ENCODE results near the gene TBC1D5. TPM values are rescaled to one million over a fixed set of nuclear protein-coding genes. Genes with fewer than 3 reads are reported as not detected.

The TBC1D5 gene
- total and polyA plus RNA-seq, 2 donors (not counting 1 experiment from before 2014, with no cell fraction given): 22.6 to 111 TPM

- Histone ChIP-seq H3K9ac (ENCODE audit: low read length) (no peak overlapping the region), H4K20me1 (ENCODE audit: control insufficient read depth, insufficient read depth, low read length, poor library complexity, severe bottlenecking) (no peaks in the 10 kb centered on the region), H3K4me2 (replicated peaks; ENCODE audit: low read depth, low read length, poor library complexity, severe bottlenecking) (no peak overlapping the region), H3K36me3 (replicated peaks in 1 of 2; ENCODE audit: control extremely low read depth in 1 of 2, control insufficient read depth in 1 of 2, extremely low read depth in 1 of 2, insufficient read depth in 2 of 2, low read length in 1 of 2) (peaks cover 3 to 6% of the 10 kb centered on the region in 2 experiments), H2AFZ (ENCODE audit: insufficient read depth, low read depth, low read length, poor library complexity, severe bottlenecking) (no peak overlapping the region), H3K79me2 (ENCODE audit: control insufficient read depth, insufficient read depth, low read length) (no peaks in the 10 kb centered on the region), H3K27me3 (replicated peaks in 1 of 4; ENCODE audit: control extremely low read depth in 1 of 4, control insufficient read depth in 3 of 4, insufficient read depth in 4 of 4, low read length in 3 of 4) (no peaks in the 10 kb centered on the region), H3K4me1 (ENCODE audit: control insufficient read depth in 2 of 2, insufficient read depth in 2 of 2, low read length in 2 of 2) (no peaks in the 10 kb centered on the region), H3K9me3 (ENCODE audit: control extremely low read depth in 1 of 3, control insufficient read depth in 2 of 3, insufficient read depth in 1 of 3, low read length in 2 of 3) (peaks cover 0 to 4% (median 0%) of the 10 kb centered on the region in 3 donors), H3K4me3 (ENCODE audit: control extremely low read depth in 1 of 5, extremely low read depth in 1 of 5, insufficient read depth in 1 of 5, low read depth in 2 of 5, low read length in 4 of 5) (no peak overlapping the region), H3K27ac (ENCODE audit: low read length in 2 of 2) (no peak overlapping the region)
- Mint-ChIP-seq H3K27ac (no peak overlapping the region), H3K4me1 (no peaks in the 10 kb centered on the region), H3K4me3 (no peak overlapping the region), H3K9me3 (ENCODE audit: insufficient read depth) (no peaks in the 10 kb centered on the region), H3K27me3 (no peaks in the 10 kb centered on the region)
- ChIA-PET CTCF (interaction anchor here (1.3 to 9.1 kb wide), 4 partner anchors 17 to 1328 kb away, joined by 4 to 85 read pairs (median 5); no protein-coding TSS in a partner anchor), POLR2A (no interaction called here)
- WGBS (ENCODE audit: insufficient coverage): no CpG with 5 or more reads among the region's 3 CpGs
- DNase-seq (no peak), ATAC-seq (ENCODE audit: low read depth) (no peak)
- TF ChIP-seq EZH2 (IDR thresholded peaks at IDR 0.05; ENCODE audit: borderline replicate concordance, insufficient read depth, low read depth, low read length, poor library complexity, severe bottlenecking) (no peak), CTCF (IDR thresholded peaks at IDR 0.05) (no peak)
- intact Hi-C loops (cut with micrococcal nuclease): no loop called here
These were observed 311.8 kb downstream of the TBC1D5 start for GRCh38 chr3:17430582-17430981.

- WGBS (ENCODE audit: insufficient coverage): no CpG with 5 or more reads among the region's 4 CpGs
- Mint-ChIP-seq H3K27ac (no peak overlapping the region), H3K27me3 (no peaks in the 10 kb centered on the region), H3K9me3 (ENCODE audit: insufficient read depth) (no peaks in the 10 kb centered on the region), H3K4me3 (no peak overlapping the region), H3K4me1 (no peaks in the 10 kb centered on the region)
- Histone ChIP-seq H3K27me3 (replicated peaks in 1 of 4; ENCODE audit: control extremely low read depth in 1 of 4, control insufficient read depth in 3 of 4, insufficient read depth in 4 of 4, low read length in 3 of 4) (no peaks in the 10 kb centered on the region), H3K36me3 (replicated peaks in 1 of 2; ENCODE audit: control extremely low read depth in 1 of 2, control insufficient read depth in 1 of 2, extremely low read depth in 1 of 2, insufficient read depth in 2 of 2, low read length in 1 of 2) (peaks cover 0 to 3% of the 10 kb centered on the region in 2 experiments), H3K9ac (ENCODE audit: low read length) (no peak overlapping the region), H3K4me2 (replicated peaks; ENCODE audit: low read depth, low read length, poor library complexity, severe bottlenecking) (no peak overlapping the region), H4K20me1 (ENCODE audit: control insufficient read depth, insufficient read depth, low read length, poor library complexity, severe bottlenecking) (no peaks in the 10 kb centered on the region), H3K79me2 (ENCODE audit: control insufficient read depth, insufficient read depth, low read length) (no peaks in the 10 kb centered on the region), H3K27ac (ENCODE audit: low read length in 2 of 2) (no peak overlapping the region), H3K4me3 (ENCODE audit: control extremely low read depth in 1 of 5, extremely low read depth in 1 of 5, insufficient read depth in 1 of 5, low read depth in 2 of 5, low read length in 4 of 5) (no peak overlapping the region), H2AFZ (ENCODE audit: insufficient read depth, low read depth, low read length, poor library complexity, severe bottlenecking) (no peak overlapping the region), H3K4me1 (ENCODE audit: control insufficient read depth in 2 of 2, insufficient read depth in 2 of 2, low read length in 2 of 2) (no peaks in the 10 kb centered on the region), H3K9me3 (ENCODE audit: control extremely low read depth in 1 of 3, control insufficient read depth in 2 of 3, insufficient read depth in 1 of 3, low read length in 2 of 3) (no peaks in the 10 kb centered on the region)
- CTCF ChIA-PET: interaction anchor here (1.1 to 1.9 kb wide), 2 partner anchors 10 to 13 kb away, joined by 3 to 10 read pairs; no protein-coding TSS in a partner anchor
- POLR2A ChIA-PET: no interaction called here
- TF ChIP-seq CTCF (IDR thresholded peaks at IDR 0.05) (no peak), EZH2 (IDR thresholded peaks at IDR 0.05; ENCODE audit: borderline replicate concordance, insufficient read depth, low read depth, low read length, poor library complexity, severe bottlenecking) (no peak)
- DNase-seq (no peak), ATAC-seq (ENCODE audit: low read depth) (no peak)
- intact Hi-C loops (cut with micrococcal nuclease): no loop called here
These were observed 318.5 kb downstream of the TBC1D5 start for GRCh38 chr3:17423786-17424536.

Measured in B cell (primary cell).